Measurements from ENCODE around the gene CDC42EP5.

GRCh38 chr19:54429176-54429495 lies 44.0 kb downstream of the CDC42EP5 start:
- no peak for TF ChIP-seq CTCF (IDR thresholded peaks at IDR 0.05; ENCODE audit: insufficient read depth, low read depth, low read length)
- no peak for TF ChIP-seq EZH2 (IDR thresholded peaks at IDR 0.05; ENCODE audit: insufficient read depth, low read length)

Data from astrocyte (in vitro differentiated cells and primary cell).